Hematopoietic multipotent progenitor cell treated with erythropoietin and hydrocortisone succinate and interleukin-3 and kit ligand, for 6 days (in vitro differentiated cells): ENCODE data around the gene SP4.

Experiments used
- DNase-seq: peaks from one replicate; pipeline ENCODE4 v3.0.0-alpha.2; 2015

SP4 gene

DNA sequence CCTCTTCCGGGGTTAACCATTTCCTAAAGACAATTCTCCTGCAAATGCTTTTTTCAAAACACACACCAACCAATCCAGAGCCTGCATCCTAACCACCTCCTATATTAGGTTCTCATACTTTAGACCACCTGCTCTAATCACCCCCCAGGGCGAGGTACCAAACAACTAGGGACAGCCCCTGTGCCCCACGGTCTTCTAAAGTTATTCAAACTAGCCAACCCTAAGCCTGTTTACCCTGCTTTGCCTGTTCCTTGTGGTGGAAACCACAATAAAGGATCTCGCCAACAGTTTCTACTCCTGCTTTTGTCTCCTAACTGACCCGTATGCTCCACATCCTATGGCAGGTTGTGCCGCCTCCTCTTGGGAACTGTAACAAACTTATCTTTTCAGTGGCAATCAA, 21.1 kb downstream of the SP4 start:
- DNase-seq: no peak

DNA sequence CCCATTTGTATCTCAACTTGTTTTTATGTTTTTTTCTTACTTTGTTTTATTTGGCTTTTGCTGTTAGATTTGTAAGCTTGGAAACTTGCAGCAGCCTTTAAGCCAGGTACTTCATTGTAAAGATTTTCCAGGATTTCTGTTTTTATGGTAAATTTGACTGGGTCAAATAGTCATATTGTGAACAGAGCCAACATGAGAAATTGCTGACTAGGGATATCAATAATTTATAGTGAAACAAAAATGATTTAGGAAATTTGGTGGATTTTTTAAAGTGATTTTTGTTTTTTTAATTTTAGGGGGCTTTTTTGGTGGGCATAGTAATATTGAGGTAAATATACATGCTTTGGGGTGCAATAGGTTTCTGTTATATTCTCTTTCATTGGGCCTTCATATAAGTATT, 22.2 kb downstream of the SP4 start:
- no peak for DNase-seq

DNA sequence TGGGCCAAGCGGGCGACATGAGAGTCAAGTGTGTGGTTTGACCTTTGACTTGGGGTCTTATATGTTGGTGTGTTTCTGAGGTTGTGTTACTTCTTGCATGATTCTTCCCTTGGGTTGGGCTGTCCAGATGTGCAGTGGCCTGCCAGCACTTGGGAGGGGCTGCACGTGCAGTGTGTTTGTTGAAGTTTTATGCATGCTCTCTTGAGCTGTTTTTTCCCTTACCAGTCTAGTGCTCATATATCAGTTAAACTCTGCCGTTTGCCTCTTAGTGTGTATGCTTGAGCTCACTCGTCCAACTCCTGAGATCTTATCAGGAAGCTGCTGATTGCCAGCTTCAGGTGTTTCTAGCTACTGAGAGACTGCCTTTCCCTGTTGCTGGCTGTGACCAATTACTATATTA, 23.1 kb downstream of the SP4 start:
- no peak for DNase-seq

DNA sequence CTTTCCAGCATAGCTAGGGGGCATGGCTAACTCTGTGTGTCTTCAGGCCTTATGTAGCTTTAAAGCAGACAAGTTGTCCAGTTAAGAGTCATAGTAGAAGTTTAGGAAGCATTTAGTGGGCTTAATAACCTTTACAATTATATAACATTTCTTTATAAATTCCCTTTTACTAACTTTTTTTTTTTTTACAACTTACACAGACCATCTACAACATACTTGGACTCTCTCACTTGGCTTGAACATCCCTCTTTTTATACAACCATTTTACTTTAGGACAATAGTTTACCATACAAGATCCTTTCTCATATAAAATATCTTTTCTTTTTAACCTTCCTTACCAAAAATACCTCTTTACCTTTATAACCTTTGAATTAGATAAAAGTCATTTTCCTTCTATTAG, 26.3 kb downstream of the SP4 start:
- DNase-seq: no peak

DNA sequence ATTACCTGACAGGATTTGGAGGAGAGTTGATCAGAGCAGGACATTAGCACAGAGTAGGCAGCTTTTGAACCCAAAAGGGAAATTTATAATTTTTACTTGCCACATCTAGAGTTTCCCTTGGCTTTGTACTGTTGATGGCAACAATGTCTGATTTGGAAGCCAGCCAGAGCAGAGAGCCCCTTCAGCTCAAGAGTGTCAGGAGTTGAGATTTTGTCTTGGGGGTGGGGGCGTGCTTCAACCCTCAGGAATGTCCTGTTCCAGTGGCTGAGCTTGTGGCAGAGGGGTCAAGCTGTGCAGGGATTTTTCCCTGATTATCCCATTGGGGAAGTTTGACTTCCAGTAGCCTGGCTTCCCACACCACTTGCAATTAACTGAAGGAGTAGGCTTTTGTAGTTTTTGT, 27.0 kb downstream of the SP4 start:
- no peak for DNase-seq

DNA sequence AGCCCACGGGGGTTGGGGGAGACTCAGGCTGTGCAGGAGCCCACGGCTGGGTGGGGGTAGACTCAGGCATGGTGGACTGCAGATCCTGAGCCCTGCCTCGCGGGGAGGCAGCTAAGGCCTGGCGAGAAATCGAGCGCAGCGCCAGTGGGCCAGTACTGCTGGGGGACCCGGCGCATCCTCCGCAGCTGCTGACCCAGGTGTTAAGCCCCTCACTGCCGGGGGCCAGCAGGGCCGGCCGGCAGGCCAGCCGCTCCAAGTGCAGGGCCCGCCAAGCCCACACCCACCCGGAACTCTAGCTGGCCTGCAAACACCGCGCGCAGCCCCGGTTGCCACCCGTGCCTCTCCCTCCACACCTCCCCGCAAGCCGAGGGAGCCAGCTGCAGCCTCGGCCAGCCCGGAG, 33.4 kb downstream of the SP4 start:
- no peak for DNase-seq

DNA sequence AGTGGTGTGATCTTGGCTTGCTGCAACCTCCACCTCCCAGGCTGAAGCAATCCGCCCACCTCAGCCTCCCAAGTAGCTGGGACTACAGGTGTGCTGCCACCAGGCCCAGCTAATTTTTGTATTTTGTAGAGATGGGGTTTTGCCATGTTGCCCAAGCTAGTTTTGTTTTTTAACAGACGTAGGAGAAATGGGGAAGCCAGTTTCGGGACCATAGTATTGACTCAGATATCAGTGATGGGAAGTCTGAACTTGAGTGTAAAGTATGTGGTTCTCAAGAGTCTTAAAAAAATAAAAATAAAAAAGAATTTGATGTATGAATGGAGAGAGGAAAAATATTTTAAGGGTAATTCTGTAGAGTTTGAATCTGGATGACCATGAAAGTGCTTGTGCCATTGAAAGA, 34.2 kb downstream of the SP4 start:
- DNase-seq: no peak

DNA sequence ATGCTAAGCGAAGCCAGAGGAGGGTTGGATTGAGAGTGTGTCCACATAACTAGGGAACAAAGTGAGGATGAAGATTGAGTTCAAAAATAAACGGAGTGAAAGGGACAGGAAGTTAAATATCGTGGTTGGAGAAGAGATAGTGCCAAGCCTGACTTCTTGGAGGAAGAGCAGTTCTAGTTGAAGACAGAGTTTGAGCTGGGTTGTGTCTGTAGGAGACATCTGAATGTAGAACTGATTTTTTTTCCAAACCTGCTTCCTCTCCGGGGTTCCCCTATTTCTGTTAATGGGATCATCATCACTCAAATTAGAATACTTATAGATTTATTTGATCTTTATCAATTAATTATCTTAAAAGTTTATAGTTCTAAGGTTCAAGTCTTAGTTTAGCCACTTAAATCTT, 35.6 kb downstream of the SP4 start:
- no peak for DNase-seq

DNA sequence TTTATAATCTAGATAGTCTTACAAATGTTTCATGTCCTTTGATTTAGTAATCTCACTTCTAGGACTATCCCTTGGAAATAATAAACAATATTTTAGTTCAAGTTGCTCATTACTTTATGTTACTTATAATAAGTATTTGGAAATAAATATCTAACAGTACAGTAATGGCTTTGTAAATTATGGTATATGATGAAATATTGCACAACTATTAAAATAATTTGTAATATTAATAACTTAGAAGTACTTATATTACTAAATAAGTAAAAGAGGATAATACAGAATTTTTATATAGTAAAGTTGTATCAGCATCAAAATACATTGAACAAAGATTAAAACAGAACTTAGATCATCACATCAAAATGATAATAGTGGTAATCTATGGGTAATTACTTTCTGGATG, 41.1 kb downstream of the SP4 start:
- no peak for DNase-seq

DNA sequence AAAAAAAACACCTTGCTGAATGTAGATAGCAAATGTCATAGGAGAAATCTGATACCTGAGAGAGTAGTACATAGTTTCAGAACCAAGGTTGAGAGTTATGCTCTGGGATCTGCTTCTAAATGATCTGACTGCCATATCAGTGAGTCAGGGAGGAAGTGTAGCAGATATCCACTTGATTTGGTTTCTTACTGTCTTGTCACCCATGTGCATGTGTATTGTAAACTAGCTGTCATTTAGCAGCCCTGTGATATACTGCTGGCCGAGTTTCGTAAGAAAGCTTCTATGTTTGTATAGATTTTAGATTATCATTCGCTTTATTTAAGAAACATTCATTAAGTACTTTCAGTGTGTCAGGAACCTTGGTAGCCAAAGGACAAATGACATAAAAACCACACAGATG, 42.0 kb downstream of the SP4 start:
- peak; percentile 5 for DNase-seq

DNA sequence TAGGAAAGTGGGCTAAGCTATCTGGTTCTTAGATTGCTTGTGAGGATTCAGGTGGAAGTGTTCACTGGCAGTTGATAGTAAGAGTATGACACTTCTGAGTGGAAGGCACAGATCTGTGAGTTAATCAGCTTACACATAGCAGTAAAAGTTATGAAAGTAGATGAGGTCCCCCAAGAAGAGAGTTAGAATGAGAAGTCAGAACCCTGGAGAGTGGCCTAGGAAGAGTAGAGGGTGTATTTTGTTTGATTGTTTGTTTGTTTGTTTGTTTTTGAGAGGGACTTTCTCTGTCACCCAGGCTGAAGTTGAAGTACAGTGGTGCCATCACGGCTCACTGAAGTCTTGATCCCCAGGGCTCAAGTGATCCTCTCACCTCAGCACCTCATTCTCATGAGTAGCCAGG, 44.1 kb downstream of the SP4 start:
- no peak for DNase-seq

DNA sequence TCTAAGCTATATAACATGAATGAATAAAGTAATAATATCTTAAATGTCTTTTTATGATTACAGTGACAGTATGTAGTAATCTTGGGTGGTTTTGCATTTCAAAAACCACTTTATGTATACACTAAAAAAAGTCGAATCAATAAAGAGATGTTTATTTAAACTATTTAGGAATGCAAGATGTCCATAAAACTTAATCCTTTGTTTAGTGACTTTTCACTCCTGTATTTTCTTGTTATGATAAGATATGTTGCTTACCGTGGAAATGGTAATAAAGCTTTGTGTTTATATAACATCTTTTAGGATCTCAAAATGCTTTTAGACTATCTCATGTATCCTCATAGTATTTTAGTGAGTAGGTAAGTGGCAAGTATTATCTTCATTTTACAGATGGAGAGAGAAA, 48.5 kb downstream of the SP4 start:
- DNase-seq: no peak

DNA sequence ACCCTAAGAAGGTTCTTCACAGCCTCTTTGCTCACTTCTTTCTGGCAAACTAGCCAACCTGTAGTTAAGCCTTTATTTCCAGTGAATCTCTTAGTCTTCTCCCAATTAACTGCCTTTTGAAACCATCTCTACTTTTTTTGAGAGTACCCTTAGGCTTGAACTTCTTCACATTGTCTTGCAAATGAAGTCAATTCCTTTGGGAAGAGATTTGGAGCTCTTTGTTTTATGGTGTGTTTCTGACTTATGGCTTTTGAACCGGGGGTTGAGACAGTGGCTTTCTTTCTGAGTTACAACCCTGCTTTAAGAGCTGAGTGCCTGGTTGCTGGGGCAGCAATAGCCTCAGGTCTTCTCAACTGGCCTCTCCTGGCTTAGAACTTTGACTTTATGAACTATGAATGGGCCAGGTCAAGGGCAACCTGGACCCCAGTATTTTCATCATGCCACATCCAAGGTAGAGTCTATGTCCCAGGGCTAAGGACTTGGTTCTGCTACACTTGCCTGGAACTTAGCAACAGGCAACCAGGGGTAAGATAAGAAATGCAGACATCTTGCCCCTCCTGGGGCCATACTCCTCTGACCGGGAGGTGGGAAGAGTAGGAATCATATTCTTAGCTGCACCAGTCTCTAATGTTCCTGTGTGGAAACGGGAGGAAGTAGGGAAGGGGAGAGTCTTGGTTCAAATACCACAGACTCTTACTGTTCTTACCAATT, 53.0 kb downstream of the SP4 start:
- DNase-seq: no peak

DNA sequence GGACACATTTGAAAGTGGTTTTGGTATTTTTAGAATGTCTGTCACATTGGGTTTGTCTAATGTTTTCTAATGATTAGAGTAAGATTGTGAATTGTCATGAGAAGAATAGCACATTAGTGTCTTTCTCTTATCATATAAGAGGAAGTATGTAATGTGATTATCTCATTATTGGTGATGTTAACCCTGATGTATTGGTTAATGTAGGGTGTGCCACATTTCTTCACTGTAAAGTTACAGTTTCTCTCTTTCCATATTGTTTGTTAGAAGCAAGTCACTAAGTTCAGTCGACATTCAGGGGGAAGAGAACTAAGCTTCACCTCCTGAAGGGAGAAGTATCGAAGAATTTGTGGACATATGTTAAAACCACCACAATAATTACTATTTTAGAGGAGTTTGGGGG, 58.6 kb downstream of the SP4 start:
- no peak for DNase-seq

DNA sequence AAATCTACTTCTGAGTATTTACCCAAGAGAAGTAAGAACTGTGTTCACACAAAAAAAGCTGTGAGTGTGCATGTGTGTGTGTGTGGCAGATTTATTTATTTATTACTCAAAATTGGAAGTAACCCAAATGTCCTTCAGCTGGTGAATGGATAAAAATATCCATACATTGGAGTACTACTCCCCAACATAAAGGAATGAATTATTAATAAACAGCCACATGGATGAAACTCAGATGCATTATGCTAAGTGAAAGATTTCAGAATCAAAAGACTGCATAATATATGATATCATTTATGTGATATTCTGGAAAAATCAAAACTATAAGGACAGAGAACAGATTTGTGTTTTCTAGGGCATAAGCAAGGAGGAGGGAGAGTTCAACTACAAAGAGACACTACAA, 67.8 kb downstream of the SP4 start:
- DNase-seq: no peak

DNA sequence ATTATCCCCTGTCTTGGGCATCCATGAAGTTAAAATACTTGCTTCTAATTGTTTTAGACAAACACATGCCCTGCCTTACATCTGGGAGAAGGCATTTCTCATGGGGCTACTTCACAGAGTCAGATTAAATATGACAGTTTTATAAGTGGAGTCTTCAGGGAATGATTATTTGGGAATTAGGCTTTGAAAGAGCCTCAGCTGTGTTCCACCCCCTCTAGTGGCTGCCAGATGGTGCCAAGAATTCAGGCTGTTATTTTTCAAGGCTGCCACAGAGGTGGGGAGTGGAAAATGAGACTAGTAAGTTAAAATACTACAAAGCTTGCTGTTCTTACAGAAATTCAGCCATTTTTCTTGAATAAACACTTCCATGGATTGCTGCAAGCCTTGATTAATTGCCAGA, 69.2 kb downstream of the SP4 start:
- peak; percentile 15 for DNase-seq

DNA sequence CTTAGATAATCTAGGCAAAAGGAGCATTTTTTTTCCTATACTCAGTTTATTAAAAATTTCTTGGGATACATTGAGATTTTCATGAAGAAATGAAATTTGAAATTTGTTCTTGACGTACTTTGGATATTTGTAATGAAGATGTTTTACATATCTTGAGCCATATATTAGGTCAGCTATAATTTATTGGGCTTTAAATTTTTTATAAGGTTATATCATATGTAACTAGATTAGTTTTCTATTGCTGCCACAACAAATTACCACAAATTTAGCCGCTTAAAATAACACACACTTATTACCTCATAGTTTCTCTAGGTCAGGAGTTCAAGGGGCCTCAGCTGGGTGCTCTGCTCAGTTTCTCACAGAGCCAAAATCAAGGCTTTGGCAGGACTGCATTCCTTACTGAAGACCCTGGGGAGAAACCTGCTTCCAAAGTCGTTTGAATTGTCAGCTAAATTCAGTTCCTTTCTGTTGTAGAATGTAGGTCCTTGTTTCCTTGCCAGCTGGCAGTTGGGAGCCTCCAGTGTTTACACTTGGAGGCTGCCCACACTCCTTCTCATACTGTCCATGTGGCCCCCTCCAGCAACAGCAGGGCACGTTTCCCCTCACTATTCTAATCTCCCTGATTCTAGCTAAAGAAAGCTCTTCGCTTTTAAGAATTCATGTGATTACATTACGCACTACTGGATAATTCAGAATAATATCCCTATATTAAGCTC, 72.4 kb downstream of the SP4 start:
- DNase-seq: no peak

DNA sequence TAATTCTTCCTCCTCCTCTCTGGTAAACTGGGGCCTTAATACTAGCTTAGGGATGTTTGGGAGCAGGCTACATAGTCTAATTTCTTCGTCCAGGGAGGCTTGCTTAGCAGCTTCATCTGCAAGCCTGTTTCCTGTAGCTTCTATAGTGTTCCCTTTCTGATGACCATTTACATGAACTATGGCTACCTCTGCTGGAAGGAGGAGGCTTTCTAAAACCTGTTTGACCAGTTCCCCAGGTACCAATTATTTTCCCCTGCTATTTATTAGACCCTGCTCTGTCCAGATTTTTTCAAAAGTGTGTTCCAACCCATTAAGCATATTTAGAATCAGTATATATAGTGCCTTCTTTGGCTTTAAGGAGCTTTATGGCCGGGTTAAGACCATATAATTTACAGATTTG, 76.1 kb downstream of the SP4 start:
- no peak for DNase-seq

DNA sequence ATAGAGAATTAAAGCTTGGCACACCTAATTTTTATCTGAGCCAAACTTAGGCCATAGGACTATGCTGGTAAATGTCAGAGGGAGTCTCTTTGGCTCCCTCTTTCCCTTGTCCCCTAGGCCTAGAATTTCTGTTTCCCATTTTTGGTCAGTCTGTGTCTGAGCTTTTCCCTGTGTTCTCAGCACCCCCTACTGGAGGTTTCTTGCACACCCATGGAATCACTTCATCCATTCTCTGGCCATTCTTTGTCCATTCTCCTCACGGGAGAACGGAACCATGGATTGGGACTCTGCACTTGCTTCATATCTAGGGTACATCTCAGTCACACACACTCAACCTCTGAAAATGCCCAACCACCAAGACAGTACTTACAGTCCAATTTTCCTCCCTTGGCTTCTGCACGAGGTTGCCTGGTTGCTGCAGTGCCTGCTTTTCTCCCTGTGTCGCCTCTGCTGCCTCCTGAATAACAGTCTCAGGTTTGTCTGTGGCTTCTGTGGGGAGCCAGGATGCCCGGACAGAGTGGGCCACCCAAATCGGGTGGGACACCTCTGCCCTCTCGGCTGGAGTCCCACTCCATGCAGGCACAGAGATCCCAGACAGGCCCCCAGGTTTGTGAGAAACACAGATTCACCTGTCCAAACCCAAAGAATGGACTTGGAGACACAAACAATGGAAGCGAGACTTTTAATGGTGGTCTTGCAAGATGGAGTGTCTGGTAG, 79.9 kb downstream of the SP4 start:
- peak; percentile 75 for DNase-seq

DNA sequence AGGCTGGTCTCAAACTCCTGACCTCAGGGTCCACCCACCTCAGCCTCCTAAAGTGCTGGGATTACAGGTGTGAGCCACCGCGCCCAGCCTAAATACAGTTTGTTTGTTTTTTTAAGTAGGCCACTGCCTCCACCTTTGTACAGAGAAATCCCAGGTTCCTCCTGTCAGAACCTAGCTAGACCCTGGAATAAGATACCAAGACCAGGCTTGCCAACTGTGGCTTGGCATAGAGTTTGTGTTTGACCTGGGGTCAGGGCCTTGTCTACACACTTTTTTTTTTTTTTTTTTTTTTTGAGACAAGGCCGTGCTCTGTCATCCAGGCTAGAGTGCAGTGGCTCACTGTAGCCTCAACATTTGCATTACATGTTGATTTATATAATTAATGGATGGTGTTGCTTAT, 80.7 kb downstream of the SP4 start:
- no peak for DNase-seq

DNA sequence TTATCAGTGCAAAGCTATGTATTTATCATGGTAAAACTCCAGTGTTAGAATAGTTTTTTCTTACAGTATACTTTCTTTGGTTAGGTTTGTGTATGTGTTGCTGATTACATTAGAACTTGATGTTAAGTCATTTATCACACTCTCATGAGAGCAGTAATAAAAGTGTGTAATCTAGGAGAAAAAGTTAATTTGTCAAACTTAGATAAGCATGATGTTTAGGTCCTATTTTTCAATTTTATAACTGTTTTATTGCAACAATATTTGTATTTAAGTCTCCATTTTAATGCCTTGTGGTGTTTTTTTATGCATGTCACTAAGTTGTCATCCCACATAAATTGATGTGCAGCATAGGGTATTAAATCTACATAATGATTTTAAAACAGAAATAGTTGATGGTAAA, 86.2 kb downstream of the SP4 start:
- no peak for DNase-seq

DNA sequence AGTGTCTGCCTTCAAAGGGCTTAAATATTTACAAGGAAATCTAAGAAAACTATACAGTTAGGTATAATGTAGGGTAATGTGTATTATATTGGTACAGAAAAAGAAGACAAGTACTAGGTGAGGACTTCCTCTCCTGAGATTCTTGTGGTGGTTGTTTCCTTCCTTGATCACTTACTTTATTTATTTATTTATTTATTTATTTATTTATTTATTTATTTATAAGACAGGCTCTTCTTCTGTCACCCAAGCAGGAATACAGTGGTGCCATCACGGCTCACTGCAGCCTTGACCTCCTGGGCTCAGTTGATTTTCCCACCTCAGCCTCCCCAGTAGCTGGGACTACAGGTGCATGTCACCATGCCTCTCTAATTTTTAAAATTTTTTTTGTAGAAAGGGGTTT, 96.8 kb downstream of the SP4 start:
- DNase-seq: no peak

DNA sequence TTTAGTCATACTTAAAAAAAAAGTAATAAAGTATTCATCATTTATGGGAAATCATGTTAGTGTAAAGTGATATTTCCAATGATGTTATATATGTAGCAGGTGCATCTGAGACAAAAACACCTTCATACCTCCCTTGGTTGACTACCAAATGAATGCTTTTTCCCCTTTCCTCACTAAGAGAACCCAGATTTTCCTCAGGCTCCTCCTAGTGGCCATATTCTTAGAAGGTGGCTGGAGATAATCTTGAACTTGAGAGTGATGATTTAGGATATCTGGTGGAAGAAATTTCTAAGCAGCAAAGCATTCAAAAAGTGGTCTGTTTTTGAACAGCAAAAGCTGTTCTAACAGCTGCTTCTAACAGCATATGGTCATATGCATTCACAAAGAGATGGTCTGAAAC, 98.1 kb downstream of the SP4 start:
- peak; percentile 60 for DNase-seq

DNA sequence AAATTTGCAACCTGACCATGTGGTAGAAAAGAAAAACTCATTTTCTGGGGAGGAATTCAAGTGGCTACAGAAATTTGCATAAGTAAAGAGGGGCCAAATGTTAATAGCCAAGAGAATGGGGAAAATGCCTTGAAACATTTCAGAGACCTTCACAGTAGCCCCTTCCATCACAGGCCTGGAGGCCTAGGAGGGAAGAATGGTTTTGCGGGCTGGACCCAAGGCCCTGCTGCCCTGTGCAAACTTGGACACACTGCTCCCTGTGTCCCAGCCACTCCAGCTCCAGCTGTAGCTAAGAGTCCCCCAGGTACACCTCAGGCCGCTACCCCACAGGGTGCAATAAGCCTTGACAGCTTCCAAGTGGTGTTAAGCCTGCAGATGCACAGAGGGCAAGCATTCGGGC, 98.6 kb downstream of the SP4 start:
- DNase-seq: no peak
